Midbrain (tissue), 1 donor: ENCODE data around the gene COMP.
"Not testable (repeated sequence)": the region's sequence is repeated elsewhere in the genome, so short reads cannot be mapped to it uniquely, and the experiment has no call there.

Source experiments
- DNase-seq: peaks from one replicate; lab custom pipeline; 2025; lab: John Stamatoyannopoulos, UW

COMP gene

DNA sequence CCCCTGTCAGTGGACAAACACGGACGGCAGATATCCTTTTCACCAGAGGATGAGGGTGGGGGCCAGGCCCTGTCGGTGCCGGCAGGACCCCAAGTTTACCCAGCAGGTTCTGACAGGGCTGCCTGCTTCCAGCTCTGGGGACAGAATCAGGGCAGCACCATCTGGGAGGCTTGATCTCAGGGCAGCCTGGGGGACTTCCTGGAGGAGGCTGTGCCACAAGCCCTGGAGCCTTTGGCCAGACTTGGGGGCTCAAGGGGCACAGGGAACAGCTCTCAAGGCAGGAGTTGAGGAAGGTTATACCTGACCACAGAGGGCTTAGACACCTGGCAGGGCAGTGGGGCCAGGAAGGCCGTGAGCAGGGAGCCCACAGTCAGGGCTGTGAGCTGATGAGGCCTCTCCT, 45.2 kb downstream of the COMP start:
- no peak for DNase-seq

DNA sequence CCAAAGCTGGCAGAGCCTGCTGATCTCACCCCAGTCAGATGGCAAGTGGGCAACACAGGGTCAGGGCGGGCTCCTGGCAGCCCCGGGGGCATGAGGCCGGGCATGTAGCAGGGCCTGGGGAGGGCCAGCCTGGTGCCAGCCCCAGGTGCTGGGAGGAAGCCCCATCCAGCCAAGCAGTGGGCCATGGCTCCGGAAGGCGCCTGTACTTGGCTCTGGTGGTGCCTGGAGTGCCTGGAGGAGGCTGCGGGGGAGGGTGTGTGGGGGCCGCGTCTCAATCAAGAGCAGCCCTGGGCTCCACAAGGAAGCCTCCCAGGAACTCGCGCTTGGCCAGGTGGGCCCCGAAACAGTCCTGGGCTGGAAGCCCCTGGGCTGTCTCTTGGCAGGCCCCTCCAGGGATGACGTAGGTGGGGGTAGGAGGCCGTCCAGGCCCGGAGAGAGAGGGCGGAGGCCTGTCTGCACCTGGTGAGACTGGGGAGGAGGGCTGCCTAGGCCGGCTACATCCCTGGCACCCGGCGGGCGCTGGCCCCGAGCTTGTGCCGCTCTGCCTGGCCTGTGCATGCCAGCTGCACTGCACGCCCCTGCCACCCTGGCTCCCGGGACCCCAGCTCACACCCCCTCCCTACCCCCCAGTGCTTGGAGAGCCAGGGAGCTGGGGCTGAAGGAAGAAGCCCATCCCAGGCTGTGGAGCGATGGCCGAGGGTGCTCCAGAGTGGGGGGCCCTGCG, 45.9 kb downstream of the COMP start:
- no peak for DNase-seq

DNA sequence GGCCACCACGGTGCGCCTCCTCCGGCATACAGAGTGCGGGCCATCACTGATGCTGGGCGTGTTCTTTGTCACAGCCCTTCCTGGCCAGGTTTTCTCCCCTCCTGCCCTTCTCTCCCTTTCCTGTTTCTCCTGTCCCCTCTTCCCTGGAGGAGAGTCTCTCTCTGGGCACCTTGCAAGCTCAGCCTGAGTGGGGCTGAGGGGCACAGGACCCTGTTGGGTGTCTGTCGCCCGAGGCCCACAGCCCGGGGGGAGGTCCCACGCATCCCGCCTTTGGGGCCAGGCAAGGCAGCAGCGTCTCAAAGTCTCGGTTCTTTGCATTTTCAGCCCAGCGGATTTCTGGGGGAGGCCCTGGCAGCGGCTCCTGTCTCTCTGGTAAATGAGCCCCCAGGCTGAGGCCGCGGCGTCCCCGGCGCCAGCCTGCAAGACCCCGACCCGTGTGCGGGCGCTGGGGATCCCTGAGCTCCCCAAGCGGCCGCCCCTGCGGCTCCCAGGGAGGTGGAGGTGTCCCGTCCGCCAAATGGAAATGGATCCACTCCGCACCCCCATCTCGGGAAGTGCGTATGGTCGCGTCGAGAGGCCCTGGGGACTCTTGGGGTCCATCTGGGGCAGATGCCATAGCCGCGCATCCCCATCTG, 47.2 kb downstream of the COMP start:
- no peak for DNase-seq

DNA sequence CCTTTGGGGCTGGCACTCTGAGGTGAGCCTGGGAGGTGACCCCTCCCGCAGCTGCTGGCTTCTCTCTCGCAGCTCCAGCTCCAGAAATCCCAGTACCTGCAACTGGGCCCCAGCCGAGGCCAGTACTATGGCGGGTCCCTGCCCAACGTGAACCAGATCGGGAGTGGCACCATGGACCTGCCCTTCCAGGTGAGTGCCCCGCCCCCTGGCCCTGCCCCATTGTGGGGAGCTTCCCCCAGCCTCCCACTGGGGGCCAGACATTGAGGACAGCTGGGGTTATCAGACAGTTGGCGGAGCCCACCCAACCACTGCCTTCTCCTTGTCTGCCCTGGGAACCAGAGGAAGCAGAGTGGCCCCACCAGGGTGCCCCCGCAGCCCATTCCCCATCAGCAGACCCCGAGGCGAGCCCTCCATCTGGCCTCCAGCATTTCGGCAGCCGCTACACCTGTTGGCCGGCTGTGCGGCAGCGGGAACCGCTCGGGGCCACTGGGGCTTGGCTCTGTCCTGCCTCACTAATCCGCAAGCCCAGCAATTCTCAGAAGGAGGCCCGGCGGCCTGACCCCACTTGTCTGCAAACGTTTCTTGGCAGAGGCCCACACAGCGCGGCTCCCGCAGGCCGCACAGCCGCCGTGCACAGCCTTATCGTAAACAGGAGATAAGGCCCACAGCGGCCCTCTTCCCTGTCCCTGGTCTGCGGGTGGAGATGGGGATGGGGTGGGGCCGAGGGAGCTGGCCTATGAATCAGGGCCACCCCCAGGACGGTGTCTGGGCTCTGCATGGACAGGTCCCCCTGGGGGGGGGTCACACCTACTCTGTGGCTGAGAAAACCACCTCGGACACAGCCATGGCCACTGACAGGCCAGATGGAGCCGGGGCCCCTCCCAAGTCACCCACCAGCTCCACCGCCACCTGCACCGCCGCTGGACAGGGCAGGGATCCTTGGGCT, 48.0 kb downstream of the COMP start:
- no peak for DNase-seq

DNA sequence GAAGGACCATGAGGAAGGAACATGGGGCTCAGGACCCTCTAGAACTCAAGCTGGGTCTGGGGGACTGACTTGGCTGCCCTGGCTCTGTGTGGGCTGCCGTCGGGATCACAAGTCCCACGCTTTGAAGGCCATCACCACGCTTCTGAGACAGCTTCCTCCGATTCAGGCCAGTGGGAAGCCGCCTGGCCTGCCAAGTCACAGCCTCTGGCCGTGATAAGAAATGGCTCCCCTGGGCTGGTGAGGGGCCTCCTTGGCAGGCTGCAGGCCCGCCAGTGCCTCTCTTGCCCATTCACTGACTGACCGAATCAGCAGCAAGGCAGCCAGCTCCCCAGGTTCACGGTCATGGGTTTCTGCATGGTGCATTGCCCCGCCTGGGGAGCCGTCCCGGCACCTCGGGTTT, 48.8 kb downstream of the COMP start:
- no peak for DNase-seq

DNA sequence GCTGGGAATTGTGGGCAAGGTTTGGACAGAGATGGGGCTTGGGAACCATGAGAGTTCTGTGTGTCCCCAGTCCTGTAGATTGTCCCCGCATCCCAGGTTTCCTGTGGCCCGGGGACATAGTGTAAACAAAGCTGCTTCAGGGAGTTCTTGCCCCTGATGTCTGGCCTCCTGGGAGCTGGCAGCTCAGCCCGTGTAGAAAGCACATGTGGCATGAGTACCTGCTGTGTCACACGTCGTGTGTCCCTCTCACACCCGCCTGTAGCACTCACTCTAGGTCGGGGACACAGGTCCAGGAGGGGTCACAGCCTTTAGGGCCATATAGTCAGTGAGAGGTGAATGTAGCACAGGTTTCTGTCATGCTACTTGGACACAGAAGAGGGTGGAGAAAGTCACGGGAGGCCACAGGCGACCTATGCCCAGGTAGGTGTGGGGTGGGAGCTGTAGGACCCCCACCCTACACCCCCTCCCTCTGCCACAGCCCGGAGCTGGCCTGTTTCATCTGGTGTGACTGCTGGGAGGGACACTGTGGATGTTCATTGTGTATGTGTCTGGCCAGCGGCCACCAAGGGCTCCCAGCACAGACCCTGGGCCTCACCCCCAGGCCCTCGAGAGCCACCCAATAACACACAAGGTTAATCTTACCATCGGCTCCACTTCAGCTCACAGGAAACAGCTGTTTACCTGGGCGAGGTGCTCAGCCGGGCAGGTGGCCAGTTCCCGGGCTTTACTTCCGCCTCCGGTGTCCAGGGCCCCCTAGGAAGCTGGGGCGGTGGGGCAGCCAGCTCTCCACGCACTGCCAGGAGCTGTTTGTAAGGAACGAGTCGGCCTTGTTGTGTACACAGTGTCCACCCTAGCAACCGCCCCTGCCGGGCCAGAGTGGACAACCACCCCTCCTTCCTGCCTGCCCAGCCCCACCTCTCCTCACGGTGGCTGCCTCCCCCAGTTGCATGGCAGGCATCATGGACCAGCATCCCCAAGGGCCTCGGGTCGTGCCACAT, 49.7 kb downstream of the COMP start:
- no peak for DNase-seq

DNA sequence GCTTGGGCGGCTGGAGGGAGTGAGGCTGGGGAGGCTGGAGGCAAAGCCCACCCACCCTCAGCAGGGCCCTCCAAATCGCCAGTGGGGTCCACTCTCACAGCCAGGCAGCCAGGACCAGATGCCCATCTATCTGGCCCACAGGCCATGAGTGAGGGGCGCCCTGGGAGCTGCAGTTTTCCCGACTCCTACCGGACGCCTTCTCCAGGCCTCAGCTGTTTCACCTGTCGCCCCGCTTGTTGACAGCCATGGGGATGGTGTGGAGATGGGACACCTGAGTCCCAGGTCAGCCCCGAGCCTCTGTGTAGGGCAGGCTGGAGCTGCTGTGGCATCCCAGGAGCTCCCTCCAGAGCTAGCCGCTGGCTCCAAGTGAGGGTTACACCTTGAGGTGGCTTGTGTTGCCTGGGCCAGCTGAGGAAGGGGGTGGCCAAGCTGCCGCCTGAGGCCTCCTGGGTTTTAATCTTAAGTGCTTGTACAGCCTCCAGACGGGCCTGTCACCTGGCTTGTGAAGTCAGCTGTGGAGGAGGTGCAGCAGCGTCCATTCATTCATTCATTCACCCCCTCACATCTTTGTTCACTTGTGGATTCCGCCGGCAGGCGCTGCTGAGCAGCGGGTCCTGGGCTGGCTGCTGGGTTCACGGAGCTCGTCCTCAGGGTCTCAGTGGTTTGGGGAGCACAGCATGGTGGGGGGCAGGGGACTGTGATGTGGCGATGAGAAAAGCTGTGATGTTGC, 52.0 kb downstream of the COMP start:
- no peak for DNase-seq

DNA sequence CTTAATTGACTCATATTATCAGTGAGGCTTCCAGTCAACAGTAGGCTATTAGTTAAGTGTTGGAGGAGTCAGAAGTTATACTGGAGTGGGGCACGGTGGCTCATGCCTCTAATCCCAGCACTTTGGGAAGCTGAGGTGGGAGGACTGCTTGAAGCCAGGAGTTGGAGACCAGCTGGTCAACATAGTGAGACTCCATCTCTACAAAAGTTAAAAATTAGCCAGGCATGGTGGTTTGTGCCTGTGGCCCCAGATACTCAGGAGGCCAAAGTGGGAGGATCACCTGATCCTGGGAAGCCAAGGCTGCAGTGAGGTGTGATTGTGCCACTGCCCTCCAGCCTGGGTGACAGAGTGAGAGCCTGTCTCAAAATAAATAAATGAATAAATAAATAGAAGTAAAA, 53.2 kb downstream of the COMP start:
- DNase-seq, result no peak

DNA sequence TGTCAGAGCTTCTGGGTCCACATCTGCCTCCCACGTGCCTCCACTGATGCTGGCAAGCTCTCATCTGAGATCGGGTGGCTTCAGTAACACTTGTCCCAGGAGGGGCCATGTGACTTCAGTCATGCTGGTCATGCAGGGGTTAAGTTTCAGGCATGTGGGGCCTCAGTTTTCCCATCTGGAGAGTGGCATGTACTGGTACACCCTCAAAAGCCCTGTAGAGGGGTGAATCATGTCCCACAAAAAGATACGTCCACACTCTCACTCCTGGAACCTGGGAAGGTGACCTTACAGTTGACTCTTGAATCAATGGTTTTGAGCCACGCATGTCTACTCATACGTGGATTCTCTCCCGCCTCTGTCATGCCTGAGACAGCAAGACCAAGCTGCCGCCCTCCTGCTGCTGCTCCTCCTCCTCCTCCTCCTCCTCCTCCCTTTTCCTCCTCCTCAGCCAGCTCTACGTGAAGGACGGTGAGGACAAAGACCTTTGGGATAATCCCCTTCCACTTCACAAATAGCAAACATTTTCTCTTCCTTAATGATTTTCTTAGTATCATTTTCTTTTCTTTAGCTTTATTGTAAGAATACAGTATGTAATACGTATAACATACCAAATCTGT, 53.7 kb downstream of the COMP start:
- DNase-seq, result no peak

DNA sequence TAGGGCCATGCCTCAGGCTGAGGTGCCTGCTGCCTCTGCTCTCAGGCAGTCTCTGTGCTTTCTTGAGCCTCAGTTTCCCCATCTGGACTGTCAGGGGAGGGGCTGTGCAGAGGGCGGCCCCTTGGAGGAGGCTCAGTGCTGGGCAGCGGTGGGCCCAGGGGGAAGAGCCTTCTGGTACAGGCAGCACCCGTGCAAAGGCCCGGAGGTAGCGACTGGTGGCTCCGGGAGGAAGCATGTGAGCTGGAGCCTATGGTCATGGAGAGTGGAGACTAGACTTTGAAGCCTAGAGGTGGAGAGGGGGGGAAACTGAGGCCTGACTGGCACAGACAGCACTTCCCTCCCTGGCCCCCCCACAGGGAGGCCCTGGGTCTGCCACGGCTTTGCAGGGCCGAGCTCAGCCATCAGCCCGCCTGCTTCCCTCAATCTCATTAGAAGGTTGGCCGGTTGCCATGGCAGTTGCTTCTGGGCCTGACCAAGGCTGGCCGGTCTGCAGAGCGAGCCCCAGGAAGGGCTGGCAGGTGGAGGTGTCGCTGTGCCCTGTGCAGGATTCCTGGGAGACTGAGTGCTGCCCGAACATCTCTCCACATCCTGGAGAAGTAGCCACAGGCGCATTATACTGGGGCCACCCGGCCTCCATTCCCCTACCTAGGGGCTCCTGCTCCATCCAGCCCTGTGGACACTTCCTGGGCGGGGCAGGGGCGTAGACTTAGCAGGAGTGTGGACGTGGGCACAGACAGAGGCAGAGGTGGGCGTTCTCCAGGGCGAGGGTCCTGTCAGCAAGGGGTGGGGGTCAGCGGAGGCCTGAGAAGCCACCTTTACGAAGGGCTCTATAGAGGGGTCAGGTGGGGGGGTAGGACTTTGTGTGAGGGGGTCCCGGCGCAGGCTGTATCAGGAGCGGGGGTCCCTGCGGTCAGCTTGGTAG, 54.4 kb downstream of the COMP start:
- peak; percentile 11 for DNase-seq

DNA sequence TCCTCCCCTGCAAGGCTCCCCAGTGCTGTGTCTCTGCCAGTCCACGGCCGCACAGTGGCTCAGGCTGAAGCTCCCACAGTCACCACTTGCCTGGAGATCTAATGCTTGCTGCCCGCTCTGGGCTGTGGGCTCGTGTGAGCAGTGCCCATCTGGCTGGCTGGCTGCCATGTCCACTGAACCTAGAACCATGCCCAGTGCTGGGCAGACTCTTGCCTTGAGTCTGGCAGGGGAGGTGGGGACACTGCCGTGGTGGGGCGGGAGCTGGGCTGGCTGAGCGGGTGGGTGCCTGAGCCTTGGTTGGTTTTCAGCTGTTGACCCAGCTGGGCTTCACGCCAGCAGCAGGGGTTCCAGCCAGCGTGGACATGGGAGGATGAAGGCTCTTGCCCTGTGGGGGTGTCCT, 55.4 kb downstream of the COMP start:
- peak; percentile 44 for DNase-seq

DNA sequence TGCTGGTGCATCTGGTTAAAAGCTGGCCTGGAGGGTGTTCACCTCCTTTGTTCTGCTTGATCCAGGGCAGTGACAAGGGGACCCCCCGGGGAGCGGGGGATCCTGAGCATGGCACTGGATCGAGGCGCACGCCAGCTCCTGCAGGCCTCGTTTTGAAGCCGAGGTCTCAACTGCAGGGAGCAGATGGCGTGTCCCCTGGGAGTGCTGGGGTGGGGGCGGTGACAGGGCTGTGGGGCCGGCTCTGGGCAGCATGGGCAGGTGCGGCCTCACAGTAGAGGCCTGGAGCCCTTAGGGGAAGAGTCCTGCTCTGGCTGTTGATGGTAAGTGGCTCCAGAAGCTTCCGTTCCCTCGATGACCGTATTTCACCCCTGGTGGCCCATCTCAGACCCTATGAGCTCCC, 55.8 kb downstream of the COMP start:
- DNase-seq, result no peak

DNA sequence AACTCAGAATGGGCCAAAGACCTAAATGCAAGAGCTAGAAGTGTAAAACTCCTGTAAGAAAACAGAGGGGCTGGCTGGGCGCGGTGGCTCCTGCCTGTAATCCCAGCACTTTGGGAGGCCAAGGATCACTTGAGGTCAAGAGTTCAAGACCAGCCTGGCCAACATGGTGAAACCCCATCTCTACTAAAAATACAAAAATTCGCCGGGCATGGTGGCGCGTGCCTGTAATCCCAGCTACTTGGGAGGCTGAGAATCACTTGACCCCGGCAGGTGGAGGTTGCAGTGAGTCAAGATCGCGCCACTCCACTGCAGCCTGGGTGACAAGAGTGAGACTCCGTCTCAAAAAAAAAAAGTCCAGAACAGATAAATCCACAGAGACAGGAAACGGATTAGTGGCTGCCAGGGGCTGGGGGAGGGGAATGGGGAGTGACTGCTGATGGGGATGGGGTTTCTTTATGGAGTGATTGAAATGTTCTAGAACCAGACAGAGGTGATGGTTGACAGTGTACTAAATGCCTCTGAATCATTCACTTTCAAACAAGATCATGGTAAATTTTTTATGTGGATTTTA, 57.3 kb downstream of the COMP start:
- not testable (repeated sequence) for DNase-seq

DNA sequence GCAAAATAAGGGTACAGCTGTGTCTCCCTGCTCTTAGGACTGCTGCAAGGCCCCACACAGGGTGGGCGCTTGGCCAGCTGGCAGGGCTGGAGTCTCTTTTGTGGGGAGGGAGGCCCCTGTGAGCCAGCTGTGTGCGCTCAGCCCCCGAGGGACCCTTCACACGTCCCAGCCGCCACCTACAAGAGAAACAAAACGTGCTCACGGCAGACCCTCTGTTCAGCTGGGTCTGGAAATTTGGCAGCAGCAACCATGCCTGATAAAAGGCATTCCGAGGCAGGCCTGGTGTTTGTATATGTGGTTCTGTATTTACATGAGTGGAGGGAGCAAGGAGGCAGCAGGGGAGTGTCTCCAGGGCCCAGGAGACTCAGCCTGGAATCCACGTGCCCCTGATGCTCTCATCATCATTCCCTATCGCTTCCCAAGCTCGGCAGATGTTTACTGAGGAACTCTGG, 57.9 kb downstream of the COMP start:
- no peak for DNase-seq
